Thymus (tissue), 11 donors: ENCODE measurements around the gene EXOC6B. TPM values are rescaled to one million over a fixed set of nuclear protein-coding genes. Genes with fewer than 3 reads are reported as not detected.

Source experiments
- DNase-seq, 9 donors: peaks; one replicate each; pipeline ENCODE4 v3.0.0-alpha.2; 2013; ENCODE audit warnings: low spot score in 9 of 9, low read depth in 6 of 9, missing footprints in 1 of 9
- H3K27ac ChIP-seq, 2 donors: one replicate each; pipeline ENCODE4 v1.5.1; 2013; ENCODE audit warnings: control low read depth in 1 of 2, low read depth in 1 of 2, low read length in 1 of 2, mild to moderate bottlenecking in 1 of 2, moderate library complexity in 1 of 2
- H3K27me3 ChIP-seq, 2 donors: one replicate each; pipeline ENCODE4 v1.5.1; 2013; ENCODE audit warnings: low read length in 1 of 2; ENCODE audit not compliant: control insufficient read depth in 2 of 2, insufficient read depth in 1 of 2
- H3K36me3 ChIP-seq, 2 donors: one replicate each; pipeline ENCODE4 v1.5.1; 2013; ENCODE audit warnings: low read length in 1 of 2, mild to moderate bottlenecking in 1 of 2, moderate library complexity in 1 of 2; ENCODE audit not compliant: control insufficient read depth in 2 of 2, insufficient read depth in 2 of 2
- H3K4me1 ChIP-seq, 2 donors: one replicate each; pipeline ENCODE4 v1.5.1; 2013; ENCODE audit warnings: low read length in 2 of 2; ENCODE audit not compliant: control insufficient read depth in 2 of 2, insufficient read depth in 2 of 2
- H3K4me3 ChIP-seq, 2 donors: one replicate each; pipeline ENCODE4 v1.5.1; 2013; ENCODE audit warnings: low read length in 2 of 2, control low read depth in 1 of 2, mild to moderate bottlenecking in 1 of 2
- H3K9me3 ChIP-seq, 2 donors: one replicate each; pipeline ENCODE4 v1.5.1; 2013; ENCODE audit warnings: low read length in 1 of 2, mild to moderate bottlenecking in 1 of 2; ENCODE audit not compliant: control insufficient read depth in 2 of 2, insufficient read depth in 1 of 2
- WGBS: extraction: QIAGEN DNeasy Blood & Tissue Kit; methylation state at CpG from one replicate; pipeline ENCODE4 v1.1.7; 2013; 5-methylcytosine and 5-hydroxymethylcytosine counted together
- polyA plus RNA-seq: library from polyadenylated mRNA; stranded (reverse); fragments of 200-250 nt; gene quantifications from one replicate; pipeline ENCODE4 v1.2.3, GENCODE V29; 2013
- total RNA-seq: library from RNA; stranded (reverse); fragments of 120-200 nt; gene quantifications from one replicate; pipeline ENCODE4 v1.2.4, GENCODE V29; 2013
- donor health status: healthy.

EXOC6B gene
- total and polyA plus RNA-seq, 2 donors = 5.0 to 6.2 TPM

DNA sequence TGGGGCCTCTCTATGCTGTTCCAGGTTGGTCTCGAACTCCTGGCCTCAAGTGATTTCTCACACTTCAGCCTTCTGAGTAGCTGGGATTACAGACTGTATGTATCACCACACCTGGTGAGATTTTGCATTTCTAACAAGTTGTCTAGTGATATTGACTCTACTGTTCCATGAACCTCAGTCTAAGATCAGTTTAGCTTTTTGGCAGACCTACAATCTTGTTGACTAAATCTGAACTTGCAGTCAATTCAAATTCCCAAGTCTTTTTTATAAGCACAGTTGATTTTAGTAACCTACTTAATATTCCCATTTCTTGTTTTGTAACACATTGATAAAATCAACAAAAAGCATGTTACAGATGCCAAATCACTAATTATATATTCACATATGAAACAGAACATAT is 412.1 kb downstream of the EXOC6B start:
- WGBS = 84% methylated on average over 1 of the region's 1 CpG

DNA sequence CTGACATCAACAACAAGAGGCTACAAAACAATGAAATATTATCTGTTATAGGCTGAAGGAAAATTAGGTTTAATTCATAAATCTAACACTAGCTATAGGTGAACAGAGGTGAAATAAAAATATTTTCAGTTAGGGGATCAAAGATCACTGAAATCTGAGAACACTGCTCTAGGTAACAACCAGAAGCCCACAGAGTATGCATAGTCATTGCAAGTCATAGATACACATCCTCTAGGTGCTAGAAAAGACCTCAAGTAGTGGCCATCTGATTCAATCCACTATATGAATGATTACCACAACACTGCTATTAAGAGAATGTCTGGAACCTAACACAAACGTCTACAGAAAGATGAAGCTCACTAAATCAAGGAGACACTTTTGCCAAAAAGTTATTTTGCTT is 413.6 kb downstream of the EXOC6B start:
- WGBS = 82% methylated on average over 1 of the region's 1 CpG
- no peaks in the 10 kb centered on the region for H3K27me3 ChIP-seq
- DNase-seq = no peak
- H3K9me3 ChIP-seq = no peaks in the 10 kb centered on the region
- H3K4me1 ChIP-seq = no peaks in the 10 kb centered on the region
- H3K27ac ChIP-seq = no peak overlapping the region
- H3K36me3 ChIP-seq = no peaks in the 10 kb centered on the region
- no peak overlapping the region for H3K4me3 ChIP-seq

More for the DNA sequence above, 412.1 kb downstream of the EXOC6B start:
- Histone ChIP-seq H3K9me3 (no peaks in the 10 kb centered on the region), H3K4me3 (no peak overlapping the region), H3K36me3 (no peaks in the 10 kb centered on the region), H3K4me1 (no peaks in the 10 kb centered on the region), H3K27ac (no peak overlapping the region), H3K27me3 (no peaks in the 10 kb centered on the region)
- no peak for DNase-seq

DNA sequence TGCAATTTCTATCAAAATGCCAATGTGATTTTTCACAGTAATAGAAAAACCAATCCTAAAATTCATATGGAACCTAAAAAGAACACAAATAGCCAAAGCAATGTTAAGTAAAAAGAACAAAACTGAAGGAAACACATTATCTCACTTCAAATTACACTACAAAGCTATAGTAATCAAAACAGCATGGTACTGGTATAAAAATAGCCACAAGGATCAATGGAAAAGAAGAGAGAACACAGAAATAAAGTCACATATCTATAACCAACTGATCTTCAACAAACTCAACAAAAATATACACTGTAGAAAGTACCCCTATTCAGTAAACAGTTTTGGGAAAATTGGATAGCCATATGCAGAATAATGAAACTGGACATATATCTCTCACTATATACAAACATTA is 426.0 kb downstream of the EXOC6B start:
- H3K27me3 ChIP-seq = no peaks in the 10 kb centered on the region
- H3K27ac ChIP-seq = no peak overlapping the region
- no peaks in the 10 kb centered on the region for H3K4me1 ChIP-seq
- H3K4me3 ChIP-seq = no peak overlapping the region
- H3K9me3 ChIP-seq = peaks cover 0 to 7% of the 10 kb centered on the region in 2 donors
- H3K36me3 ChIP-seq = no peaks in the 10 kb centered on the region
- DNase-seq = no peak

DNA sequence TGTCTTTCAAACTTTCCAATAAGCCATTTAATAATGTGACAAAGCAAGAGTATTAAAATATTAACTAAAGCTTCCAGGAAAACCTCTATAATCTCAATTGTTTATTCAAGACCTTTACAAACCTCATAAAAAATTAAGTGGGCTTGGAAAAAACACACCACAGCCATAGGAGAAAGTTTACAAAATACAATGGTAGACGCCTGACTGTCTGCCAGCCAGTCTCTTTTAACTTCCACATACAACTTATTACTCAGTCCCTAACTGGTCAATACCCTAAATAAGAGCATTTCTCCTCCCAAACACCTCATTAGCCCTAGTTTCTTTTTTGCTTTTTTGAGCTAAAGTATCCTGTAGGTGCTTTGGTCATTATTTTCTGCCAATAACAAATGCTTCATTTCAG is 430.7 kb downstream of the EXOC6B start:
- Histone ChIP-seq H3K4me1 (no peaks in the 10 kb centered on the region), H3K9me3 (peaks cover 0 to 4% of the 10 kb centered on the region in 2 donors), H3K27ac (no peak overlapping the region), H3K4me3 (no peak overlapping the region), H3K36me3 (no peaks in the 10 kb centered on the region), H3K27me3 (no peaks in the 10 kb centered on the region)
- no peak for DNase-seq
- 95% methylated on average over 1 of the region's 1 CpG for WGBS

DNA sequence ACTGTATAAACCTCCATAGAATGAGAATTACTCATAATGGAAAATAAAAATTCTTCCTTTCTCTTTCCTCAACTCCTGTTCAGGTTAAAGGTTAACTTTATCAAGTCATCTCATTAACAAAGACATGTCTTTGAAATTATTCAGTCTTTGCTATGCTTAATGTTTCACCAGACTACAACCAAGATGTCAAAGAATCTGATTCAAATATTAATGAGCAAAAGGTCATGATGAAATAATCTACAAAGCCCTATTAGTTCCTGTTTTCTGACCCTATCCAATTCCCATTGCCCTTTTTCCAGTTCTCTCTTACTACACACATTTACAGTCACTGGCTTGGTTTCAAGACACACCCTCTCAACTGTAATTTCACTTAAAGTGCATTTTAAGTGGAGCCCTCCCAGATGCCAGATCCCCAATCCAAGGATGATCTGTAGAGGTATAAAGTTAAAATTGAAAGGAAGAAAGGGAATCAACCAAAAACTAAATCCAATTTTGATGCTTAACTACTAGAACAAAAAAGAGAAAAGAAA is 431.2 kb downstream of the EXOC6B start:
- Histone ChIP-seq H3K36me3 (no peaks in the 10 kb centered on the region), H3K27me3 (no peaks in the 10 kb centered on the region), H3K27ac (no peak overlapping the region), H3K4me3 (no peak overlapping the region), H3K4me1 (no peaks in the 10 kb centered on the region), H3K9me3 (peaks cover 0 to 4% of the 10 kb centered on the region in 2 donors)
- no peak for DNase-seq

DNA sequence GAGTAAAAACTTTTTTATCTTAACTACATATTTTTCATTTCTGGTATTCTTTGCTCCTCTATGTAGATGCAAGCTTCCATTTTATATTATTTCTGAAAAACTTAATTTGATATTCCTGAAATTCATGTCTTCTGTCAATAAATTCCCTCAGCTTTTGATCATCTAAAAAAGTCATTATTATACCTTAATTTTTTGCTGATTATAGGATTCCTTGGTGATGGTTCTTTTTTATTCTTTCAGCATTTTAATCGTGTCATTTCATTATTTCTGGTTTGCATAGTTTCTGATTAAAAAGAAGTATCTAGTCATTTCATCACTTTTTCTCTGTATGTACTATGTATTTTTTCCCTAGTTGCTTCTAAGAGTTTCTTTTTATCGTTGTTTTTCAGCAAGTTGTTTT is 436.4 kb downstream of the EXOC6B start:
- peaks cover 0 to 8% of the 10 kb centered on the region in 2 donors for H3K9me3 ChIP-seq
- 97% methylated on average over 2 of the region's 2 CpGs for WGBS

DNA sequence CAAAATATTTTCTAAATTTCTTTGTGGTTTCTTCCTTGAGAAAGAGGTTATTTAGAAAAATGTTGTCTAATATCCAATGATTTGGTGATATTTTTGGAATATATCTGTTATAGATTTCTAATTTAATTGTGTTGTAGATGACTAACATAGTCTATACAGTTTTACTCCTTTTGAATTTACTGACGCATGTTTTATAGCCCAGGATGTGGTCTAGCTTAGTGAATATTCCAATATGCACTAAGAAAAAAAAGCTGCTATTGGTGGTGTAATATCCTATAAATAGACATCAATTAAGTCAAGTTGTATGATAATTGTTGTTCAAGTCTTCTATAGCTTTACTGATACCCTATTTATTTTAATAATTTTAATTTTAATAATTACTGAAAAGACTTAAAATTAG is 437.6 kb downstream of the EXOC6B start:
- no peak overlapping the region for H3K27ac ChIP-seq
- no peak for DNase-seq
- no peak overlapping the region for H3K4me3 ChIP-seq
- WGBS = 99% methylated on average over 1 of the region's 1 CpG
- H3K4me1 ChIP-seq = no peaks in the 10 kb centered on the region
- H3K36me3 ChIP-seq = no peaks in the 10 kb centered on the region
- H3K9me3 ChIP-seq = peaks cover 0 to 8% of the 10 kb centered on the region in 2 donors
- H3K27me3 ChIP-seq = no peaks in the 10 kb centered on the region

More for the DNA sequence above, 436.4 kb downstream of the EXOC6B start:
- Histone ChIP-seq H3K4me1 (no peaks in the 10 kb centered on the region), H3K27ac (no peak overlapping the region), H3K27me3 (no peaks in the 10 kb centered on the region), H3K4me3 (no peak overlapping the region), H3K36me3 (no peaks in the 10 kb centered on the region)
- DNase-seq = no peak

DNA sequence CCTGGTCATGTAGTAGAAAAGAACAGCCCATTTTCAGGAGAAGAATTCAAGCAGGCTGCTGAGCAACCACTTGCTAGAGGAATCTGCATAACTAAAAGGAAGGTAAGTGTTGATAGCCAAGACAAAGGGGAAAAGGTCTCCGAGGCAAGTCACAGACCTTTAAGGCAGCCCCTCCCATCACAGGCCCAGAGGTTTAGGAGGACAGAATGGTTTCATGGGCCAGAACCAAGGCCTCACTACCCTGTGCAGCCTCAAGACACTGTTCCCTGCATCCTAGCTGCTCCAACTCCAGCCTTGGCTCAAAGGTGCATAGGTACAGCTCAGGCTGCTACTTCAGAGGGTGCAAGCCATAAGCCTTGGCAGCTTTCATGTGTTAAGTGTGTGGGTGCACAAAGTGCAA is 439.5 kb downstream of the EXOC6B start:
- H3K36me3 ChIP-seq = no peaks in the 10 kb centered on the region
- H3K4me3 ChIP-seq = no peak overlapping the region
- no peak overlapping the region for H3K27ac ChIP-seq
- H3K27me3 ChIP-seq = no peaks in the 10 kb centered on the region
- H3K9me3 ChIP-seq = peaks cover 0 to 3% of the 10 kb centered on the region in 2 donors
- no peak for DNase-seq
- H3K4me1 ChIP-seq = no peaks in the 10 kb centered on the region
- WGBS = 94% methylated on average over 1 of the region's 1 CpG

DNA sequence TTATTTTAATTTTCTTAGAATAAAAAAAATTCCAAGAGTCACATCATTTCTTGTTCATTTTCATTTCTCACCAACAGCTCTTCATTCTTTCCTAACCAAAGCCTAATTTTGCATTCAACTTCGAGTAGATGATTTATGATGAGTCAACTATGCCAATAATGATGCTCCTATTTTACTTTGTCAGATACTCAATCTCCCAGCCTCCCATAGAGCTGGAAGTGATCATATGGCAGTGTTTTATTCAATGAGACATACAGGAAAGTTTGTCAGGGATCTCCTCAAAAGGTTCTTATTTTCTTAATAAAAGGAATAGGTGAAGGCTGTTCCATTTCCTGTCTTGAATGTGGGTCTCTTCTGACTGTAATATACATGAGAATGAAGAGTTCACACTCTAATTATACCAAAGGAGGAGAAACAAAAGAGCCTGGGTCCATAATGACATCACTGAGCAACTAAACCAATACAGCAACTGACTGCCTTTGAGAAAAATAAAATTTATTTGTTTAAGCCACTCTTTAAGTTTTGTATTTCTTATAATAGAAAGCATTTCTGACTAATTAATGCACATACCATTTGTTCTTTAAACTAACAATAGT is 447.0 kb downstream of the EXOC6B start:
- H3K4me1 ChIP-seq = no peaks in the 10 kb centered on the region

More for the DNA sequence above, 447.0 kb downstream of the EXOC6B start:
- 83% methylated on average over 1 of the region's 1 CpG for WGBS
- no peaks in the 10 kb centered on the region for H3K27me3 ChIP-seq
- no peaks in the 10 kb centered on the region for H3K9me3 ChIP-seq
- no peak for DNase-seq
- no peaks in the 10 kb centered on the region for H3K36me3 ChIP-seq
- H3K4me3 ChIP-seq = no peak overlapping the region
- H3K27ac ChIP-seq = no peak overlapping the region
